GM10847 (cell line): ENCODE measurements around the gene WASF2.

Experiments
- POLR2A ChIP-seq: IDR thresholded peaks from 2 replicates; pipeline ENCODE4 v1.6.1; 2011; ENCODE audit not compliant: insufficient read length; ENCODE audit errors: extremely low read depth

Gene WASF2

DNA sequence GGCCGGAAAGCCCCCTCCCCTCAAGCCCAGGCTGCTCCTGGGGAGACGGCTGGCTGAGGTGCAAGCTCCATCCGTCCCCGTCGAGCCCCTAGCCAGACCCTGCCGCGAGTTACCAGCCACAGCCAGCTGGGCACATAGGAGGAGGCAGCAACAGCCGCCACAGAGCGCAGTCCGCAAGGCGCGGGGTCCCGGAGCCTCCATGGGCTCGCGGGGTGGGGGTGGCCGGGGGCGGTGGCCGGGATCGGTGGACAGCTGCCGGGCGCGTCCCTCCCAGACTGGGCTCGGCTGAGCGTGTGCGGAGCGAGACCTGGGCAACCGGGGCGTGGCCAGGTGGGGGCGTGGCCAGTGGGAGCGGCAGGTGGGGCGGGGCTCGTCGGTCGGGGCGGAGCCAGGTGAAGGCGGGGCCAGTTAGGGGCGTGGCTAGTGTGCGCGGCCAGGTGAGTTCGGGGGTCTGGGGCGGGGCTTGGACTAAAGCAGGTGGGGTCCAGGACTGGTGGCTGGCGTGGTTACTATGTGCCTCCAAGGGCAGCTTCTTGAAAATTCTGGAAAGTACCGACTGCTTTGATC lies 106.8 kb downstream of the WASF2 start, which contains the start of gene CD164L2:
CD164L2 (minus strand) TSS at position 295 of the 567 bp plus-strand sequence; CDS start at position 201, 94 bp downstream.
- TF ChIP-seq POLR2A: no peak

DNA sequence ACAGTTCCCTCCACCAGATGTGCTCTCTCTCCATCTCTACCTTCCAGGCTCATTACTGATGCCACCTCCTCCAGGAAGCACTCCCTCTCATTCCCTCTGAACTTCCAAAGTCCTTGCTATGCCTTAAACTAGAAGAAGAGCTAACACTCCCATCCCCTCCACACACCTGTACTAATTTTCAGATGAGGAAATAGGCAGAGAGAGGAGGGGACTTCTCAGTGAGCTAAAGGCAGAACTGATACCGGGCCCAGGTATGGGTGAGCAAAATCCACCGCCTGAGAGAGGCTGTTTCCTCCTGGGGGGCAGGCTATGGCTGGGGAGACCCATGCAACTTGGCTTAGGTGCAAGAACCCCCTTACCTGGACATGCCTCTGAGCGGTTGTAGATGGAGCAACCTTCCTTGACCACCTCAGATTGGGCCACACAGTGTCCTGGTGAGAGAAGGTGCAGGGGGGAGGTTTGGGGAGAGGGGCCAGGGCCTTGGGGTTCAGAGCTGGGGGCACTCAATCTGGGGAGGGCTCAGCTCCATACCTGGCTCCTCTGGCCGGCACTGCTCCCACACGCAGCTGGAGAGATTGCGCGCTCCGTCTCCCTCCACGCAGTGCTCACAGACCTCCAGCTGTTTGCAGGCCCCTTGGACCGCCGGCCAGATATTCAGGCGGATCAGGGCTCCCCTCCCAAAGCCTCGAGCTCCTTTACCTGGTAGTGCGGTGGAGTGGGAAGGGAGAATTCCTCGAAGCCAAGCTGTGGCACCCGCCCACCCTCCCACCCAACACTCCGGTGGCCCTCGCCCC lies 107.8 kb downstream of the WASF2 start:
- no peak for TF ChIP-seq POLR2A

DNA sequence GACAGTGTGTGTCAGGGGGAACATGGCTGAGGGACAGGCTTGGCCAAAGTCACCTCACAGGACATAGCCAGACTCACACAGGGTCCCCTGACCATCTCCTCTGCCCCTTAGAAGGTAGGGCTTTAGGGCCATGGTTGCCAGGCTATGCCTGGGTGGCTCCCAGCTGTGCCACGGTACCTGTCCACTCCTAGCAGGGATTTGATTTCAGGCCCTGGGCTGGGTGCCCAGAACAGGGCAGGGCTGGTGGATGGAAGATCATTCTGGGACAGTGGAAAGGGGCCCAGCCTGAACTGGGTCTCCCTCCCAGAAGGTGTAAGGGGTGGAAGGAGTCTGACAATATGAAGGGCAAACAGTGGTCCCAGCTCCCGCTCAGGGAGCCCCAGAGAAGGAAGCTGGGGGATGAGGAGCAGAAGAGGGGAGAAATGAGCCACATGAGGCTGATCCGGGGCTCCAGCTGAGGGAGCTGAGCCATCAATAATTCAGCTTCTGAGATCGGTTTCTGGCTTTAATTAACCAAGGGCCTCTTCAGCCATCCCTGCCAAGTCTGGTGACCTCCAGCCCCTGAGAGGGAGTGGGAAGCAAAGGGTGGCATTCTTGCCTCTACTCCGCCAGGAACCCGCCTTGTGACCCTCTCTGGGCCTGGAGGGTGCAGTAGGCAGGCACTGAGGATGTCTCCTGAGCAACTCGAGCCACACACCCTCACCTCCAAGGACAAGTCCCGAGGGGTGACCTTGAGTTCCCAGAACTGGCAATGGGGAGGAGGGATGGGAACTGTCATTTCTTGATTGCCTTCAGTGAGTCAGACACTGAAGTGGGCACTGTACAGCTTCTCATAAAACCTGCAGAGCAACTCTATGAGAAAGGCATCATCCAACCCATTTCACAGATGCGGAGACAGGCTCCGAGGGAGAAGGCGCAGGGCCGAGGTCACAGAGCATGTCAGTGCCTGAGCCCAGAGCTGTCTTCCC lies 108.9 kb downstream of the WASF2 start:
- TF ChIP-seq POLR2A: no peak

DNA sequence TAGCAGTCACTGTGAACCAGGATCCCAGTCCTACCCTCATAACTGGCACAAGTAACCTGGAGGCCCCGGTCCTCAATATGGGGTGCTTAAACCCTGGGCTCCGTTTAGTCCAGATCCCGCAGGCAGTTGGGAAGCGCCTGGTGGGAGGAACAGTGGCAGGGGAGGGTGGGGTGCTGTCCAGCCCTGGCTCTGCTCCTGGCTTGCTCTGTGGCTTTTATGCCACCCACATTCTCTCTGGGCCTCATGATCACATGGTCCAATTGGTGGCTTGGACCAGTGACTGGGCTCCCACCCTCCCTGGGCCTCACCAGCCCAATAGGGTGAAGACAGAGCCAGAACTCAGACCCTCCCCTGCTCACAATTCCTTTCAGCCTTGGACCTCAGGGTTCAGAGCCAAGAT lies 109.7 kb downstream of the WASF2 start:
- no peak for TF ChIP-seq POLR2A

DNA sequence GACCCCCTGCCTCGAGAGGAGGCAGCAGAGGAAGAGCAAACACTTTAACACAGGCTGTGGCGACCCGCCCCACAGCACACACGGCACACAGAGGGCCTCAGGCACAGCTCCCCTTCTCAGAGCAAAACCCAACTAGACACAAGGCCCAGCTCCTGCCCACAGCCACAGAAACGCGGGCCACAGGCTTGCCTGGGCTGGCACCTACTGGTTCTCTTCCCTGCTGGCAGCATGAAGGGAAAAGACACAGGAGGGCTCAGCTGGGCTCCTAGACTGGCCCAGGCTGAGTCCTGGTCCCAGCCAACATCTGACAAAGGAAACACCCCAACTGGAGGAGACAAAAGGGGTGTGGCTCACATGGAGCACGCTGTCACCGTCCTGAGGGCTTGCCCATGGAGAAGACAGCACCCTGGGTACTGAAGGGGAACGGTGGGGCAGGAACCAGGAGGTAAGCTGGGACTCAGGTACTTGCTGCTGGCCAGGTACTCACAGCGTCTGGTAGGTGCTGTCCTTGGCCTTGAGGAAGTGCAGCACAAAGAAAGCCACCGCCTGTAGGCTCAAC lies 110.3 kb downstream of the WASF2 start:
- TF ChIP-seq POLR2A: no peak

DNA sequence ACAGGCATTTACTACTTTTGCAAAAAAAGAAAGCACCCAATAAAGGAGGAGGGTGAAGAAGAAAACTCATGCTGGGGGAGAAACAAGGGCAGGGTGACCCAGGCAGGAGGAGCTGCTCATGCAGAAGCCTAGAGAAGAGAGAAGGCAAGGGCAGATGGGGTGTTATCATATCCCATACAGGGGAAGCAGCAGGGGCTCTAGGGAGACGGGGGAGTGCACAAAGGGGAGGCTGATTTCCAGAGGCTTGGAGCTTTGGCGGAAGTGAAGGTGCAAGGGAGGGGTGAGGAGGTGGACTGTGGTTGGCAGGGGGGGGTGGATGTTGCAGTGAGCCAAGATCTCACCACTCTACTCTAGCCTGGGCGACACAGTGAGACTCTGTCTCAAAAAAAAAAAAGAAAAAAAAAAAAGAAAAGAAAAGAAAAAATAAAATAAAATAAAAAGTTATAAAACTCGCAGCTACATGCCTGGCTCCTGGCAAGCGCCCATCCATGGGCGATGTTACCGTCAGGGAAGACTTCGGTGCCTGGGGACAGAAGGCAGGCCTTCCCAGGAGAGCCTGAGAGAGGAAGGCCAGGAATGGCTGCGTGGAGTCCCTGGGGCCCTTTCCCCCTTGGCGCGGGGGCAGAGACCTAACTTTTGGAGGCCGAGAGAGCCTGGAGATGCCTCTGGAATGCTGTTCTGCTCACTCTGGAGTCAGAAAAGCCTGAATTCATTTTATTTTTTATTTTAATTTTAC lies 112.0 kb downstream of the WASF2 start:
- TF ChIP-seq POLR2A: no peak

DNA sequence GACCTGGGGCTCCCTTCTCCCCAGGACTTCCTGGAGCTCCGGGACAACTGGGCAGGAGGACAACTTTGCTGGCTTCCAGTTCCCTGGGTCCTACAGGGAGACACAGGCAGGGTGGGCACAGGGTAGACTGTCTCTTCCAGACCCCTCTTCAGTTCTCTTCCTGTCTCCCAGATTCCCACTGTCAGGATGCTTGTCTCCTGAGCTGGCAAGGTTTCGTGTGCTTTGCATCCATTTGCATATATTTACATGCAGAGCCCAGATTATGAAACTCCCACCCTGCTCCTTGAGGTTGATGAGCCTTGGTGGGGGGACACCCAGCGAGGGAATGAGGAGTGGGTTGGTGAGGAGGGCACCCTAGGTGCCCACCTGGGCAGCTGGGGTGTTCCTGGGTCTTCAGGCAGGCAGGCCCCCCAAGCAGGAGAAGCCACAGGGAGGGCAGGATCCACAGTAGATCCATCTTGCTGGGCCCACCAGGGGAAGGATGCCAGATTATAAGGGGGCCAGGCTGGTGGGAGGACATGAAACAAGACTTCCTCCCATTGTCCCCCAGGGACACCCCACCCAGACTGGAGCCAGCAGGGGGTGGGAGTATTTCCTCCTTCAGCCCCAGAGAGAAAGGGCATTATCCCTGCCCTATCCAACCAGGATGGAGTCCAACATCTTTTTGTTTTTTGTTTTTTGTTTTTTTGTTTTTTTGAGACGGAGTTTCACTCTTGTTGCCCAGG lies 115.4 kb downstream of the WASF2 start, which contains the start of gene FCN3:
FCN3 (minus strand) TSS at position 463 of the 725 bp plus-strand sequence; CDS start at position 457, 6 bp downstream.
- no peak for TF ChIP-seq POLR2A

DNA sequence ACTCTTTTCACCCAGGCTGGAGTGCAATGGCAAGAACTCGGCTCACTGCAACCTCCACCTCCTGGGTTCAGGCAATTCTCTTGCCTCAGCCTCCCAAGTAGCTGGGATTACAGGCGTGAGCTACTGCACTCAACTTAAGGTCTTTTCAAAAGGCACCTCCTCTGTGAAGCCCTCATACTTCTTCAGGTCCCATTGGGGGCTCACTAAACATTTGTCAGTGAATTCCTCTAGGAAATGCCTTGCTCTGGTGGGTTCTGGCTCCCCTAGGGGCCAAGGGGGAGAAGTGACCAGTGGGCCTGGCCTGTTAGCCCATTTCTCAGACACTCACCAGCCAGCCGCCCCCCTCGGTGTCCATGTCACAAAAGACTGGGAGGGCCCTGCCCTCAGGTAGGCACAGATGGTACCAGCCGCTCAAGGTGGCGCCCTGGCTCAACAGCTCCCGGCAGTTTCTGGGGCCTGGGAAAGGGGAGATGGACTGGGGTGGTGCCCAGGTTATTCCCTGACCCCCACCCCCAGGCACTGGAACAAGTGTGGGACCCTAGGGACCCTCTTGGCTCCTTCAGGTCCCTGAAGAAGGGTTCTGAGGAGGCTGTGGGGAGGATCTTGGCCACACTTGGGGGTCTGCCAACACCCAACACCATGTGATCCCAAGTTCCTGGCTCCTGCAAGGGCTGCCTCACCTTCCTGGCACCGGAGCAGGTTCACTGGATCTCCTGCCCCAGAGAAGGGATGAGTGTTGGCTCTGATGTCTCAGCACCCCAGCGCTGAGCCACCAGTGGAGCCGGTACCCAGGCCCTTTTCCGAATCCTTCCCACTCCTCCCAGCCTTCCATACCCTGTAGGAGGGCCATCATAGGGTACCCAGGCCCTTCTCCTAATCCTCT lies 116.9 kb downstream of the WASF2 start:
- no peak for TF ChIP-seq POLR2A

DNA sequence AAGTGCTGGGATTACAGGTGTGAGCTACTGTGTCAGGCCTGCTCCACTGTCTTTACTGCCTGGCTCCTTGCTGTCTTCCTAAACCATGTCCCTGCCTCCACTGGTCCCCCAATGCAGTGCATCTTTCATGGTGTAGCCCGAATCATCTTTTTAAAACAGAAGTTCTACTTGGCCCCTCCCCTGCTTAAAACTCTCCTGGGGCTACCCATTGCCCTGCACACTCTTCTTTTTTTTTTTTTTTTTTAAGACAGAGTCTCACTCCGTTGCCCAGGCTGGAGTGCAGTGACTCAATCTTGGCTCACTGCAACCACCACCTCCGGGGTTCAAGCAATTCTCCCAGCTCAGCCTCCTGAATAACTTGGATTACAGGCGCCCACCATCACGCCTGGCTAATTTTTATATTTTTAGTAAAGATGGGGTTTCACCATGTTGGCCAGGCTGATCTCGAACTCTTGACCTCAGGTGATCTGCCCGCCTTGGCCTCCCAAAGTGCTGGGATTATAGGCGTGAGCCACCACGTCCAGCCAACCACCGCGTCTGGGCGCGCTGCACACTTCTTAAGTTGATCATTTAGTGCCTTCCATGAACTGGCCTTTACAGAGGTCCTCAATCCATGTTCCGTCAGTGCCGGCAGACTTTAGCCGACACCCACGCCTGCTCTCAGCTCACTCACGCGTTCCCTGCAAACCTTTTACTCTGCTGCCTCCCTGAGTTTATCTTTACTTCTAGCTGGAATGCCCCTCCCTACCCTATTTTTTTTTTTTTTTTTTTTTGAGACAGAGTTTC lies 117.8 kb downstream of the WASF2 start:
- no peak for TF ChIP-seq POLR2A

DNA sequence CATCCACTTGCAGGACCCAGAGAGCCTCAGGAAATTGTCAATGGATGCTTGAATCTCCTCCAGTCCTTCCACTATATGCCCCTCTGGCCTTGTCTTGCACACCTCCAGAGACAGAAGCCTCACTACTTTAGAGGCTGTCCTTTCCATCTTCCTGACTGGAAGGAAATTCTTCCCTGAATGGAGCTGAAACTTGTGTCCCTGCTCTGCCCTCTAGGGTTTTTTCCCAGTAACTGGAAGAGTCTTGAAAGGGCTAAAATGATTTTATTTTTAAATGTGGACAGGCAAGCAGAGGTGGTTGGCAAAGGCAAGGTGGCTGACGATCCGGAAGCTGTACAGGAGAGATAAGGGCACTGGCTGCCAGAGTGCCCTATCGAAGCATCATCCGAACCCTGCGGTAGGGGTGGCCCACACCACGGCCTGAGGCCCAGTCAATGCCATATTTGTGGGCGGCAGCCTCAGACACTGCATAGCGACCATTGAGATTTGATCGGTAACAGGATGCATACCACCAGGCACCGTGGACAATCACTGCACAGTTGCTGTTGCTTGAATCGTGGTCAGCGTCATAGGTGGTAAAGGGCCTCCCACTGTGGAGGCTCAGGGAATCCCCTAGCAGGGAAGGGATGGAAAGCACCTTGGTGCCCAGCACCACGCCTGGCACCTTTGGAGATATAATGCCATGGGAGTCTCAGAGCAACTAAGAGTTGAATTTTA lies 120.9 kb downstream of the WASF2 start:
- no peak for TF ChIP-seq POLR2A

DNA sequence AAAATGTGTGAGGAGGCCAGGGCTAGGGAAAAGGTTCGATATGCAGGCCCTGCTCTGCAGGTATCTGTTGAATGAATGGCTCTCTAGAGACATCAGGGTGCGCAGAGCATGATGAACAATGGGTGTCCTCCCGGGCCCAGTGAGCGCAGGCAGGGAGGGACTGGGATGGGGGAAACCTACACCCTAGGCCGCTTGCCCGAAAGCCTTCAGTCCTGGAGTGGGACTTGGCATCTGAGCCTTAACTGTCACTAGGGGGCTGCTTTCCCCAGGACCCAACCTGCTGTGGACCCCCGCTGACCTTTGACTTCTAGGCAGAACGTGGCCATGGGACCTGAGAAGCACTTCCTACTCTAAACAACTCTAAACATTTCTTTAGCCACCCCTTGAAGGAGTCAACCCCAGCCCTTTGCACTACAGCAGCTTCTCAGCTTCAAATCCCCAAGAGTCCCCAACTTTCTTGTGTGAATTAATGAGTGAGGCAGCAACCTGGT lies 122.8 kb downstream of the WASF2 start:
- no peak for TF ChIP-seq POLR2A

DNA sequence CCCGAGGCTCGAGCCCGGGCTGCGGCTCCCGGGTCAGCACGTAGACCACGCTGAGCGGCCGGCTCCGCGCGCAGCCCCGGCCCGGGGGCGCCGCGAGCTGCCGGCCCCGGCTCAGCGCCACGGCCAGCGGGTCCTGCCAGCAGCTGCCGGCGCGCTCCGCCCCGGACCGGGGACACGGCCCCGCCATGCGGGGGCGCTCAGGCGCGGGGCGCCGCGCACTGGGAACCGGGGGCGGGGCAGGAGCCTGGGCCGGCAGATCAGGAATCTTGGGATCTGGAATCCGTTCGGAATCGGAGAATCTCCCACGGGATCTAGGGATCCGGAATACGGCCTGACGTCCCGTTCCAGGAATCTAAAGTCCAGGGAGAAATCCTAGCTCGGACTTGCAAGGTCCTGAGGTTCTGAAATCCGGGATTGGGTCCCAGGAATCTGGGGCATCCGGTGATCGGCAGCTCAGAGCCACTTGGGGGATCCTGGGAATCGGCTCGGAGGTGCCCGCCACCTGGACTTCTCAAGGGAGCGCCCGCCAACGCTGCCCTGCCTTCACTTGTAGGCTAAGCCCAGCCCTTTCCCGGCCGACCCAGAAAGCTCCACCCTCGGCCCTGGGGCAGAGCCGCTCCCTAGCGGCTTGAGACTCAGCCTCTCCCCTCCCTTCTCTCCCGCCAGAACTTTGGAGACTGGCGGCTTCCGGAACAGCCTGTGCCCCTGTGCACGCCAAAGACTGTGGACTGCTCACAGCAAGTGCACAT lies 123.4 kb downstream of the WASF2 start, which contains the start of gene MAP3K6:
MAP3K6 (minus strand) TSS at position 551 of the 749 bp plus-strand sequence; CDS start at position 187, 364 bp downstream.
- no peak for TF ChIP-seq POLR2A
